ENCODE results near the gene PPP2R5A.

The PPP2R5A gene

DNA sequence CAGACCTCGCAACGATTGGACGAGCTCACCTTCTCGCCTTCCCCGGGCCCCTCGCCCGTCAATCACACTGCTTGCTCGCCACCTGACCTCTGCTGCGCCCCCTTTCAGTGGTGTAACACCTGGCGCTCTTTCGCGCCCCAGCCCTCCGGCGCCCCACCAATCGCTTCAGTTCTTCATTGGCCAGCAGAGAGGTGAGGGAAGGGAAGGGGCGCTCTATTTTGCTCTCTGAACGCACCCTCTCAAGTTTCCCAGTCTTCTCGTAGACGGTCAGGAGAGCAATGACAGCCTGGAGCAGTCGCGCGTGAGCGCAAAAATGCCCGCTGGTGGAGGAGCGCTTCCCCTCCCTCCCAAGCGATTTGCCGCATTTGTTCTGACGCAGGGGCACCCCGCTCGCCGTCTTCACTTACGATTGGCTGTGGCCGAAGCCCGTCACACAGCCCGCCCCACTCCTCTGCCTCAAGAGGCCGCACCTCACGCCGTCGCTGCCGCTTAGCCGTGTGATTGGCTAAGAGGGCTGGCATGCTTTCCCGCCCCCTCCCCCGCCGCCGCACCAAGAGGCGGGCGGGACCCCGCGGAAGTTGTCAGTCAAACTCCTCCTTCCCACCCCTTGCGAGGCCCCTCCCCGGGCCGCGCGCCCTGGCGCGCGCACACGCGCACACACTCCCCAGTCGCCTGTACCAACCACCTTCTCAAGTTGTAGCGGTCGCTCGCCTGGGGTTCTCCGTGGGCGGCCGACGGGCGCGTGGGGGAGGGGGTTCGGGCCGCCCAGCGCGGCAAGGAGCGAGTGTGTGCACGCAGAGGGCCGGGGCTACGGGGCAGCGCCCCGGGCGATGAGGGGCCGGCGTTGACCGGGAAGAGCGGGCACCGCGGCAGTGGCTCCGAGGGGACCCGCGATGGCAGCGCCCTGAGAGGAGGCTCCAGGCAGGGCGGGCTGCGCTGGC lies at the start of gene PPP2R5A:
Gene PPP2R5A, plus strand, starts transcription at position 667 of the 941 bp plus-strand sequence. CDS start 701 bp downstream, outside the sequence.
- DNase-seq = peak; percentile 94

DNA sequence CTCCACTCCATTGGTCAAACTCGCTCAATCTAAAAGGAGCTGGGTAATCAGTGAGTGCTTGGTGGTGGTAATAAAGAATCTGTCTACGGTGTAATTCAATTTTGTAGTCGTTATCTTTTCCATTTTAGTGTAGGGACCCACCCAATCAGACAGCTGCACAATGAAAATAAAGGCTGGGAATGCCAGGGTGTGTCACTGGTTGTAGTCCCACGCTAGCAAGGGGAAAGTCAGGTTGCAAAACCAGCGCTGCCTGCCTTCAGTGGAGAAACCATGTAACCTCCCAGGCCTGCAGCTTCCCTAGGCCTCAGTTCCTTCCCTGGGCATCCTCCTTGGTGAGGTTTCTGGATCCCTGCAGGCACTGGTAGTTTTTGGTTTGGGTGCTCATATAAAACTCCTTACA lies 49.4 kb upstream of the PPP2R5A start:
- no peak for DNase-seq

DNA sequence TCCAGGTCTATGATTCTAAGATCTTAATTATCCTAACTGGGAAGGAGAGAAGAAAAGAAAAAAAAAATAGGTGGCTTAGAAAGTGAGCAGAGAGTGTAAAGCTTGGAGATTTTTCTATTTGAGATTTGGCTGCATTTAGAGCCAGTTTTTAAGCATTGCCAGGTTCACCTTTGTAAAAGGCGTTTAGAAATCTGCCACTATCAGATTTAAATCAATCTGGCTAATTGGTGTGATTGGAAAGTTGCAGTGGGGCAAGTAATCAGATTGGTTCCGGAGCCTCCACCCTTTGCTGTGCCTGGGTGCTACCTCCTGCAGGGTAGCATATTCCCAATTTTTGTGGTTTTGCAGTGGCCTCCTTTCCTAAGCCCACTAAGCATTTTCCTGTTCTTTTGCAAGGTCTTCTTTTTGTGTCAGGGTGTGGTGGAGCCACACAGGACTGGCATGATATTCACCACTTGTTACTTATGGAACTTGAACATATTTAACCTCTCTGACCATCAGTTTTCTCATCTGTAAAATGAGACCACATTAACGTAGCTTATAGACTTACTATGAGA lies 48.5 kb upstream of the PPP2R5A start:
- no peak for DNase-seq

DNA sequence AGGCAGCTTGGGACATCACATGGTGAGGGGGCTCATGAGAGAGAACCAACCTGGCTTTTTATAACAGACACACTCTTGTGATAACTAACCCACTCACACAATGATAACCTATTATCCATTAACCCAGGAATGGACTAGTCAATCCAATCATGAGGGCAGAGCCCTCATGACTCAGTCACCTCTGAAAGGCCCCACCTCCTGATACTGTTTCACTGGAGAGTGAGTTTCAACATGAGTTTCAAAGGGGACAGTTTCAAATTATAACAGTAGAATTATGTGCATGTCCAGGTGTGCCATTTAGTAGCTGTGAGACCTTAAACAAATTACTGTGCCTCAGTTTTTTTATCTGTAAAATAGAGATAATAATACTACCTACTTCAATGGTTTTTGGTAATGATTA lies 47.6 kb upstream of the PPP2R5A start:
- no peak for DNase-seq

DNA sequence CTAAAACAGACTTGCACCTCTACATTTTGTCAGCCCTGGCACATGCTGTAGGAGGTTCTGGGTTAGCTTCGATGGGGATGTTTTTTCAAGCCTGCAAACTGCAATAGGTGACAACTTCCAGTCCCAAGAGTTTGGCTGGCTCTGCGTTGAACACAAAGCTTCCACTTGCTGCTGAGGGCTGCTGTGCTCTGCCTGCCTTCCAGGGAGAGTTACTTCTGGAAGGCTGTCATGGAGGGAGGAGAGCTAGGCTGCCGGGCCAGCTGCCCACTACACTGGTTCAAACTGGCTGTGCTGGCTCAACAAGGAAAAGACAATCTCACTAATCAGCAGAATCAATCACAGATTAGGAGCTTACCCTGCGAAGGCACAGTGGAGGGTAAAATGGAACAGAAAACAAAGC lies 46.7 kb upstream of the PPP2R5A start:
- DNase-seq = no peak

DNA sequence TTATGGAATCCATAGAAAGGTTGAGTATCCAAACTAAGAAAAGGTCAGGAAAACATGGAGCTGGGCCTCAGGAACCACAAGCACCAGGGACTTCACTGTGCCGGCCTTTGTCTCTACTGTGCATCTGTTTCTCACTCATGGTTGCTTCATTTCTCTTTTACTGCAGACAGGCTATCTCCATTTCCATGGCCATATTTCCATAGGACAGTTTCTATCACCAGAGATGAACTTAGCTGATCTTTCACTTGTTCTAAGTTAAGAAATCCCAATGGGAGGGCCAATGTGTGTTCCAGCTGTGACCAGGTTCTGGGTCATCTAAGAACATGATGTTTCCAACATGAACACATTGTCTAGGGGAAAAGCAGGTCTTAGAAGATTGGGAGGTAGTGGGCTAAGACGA lies 43.7 kb upstream of the PPP2R5A start:
- DNase-seq = no peak

DNA sequence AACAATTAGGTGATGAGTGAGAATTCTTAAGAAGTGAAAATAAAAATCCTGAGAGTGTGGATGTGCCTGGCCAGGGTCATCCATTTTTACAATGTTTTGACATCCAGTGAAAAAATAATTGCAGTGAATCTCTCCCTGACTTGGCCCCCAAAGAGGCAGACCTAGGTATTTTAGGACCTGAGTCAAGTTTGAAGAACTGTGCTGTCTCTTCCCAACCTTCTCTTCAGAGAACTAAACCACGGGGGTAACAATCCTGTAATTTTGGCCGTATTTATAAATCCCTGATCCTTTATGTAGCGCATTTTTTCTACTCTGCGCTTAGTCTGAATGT lies 43.3 kb upstream of the PPP2R5A start:
- no peak for DNase-seq

DNA sequence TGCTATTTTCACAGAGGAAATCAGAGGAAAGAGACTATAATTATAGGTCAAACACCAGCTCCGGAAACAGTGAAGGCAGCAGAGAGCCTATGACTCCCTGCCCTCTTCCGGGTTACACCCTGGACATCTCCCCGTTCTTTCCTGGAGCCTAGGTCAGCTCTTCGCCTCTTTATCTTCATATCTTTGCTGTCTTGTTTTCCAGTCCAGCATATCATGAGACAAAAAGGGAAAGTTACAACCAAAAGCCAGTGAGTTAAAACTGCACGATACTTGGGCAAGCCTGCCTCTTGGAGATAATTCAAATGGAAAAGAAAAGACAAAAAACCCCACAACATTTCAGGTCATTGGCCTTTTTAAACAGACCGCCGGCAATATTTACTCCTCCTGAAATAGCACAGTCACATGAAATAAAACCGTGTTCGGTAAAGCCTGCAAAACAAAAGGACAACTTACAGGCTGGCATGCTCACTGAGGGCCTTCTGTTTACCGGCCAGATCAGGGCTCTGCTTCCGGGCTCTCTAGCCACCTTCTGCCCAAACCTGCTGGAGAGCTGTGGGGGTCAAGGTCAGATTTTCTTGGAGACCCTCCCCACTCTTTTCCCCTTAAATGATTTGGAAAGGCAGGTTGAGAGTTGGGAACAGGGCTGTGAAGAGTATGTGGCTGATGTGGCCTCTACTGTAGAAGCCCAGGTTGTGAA lies 42.8 kb upstream of the PPP2R5A start:
- no peak for DNase-seq

DNA sequence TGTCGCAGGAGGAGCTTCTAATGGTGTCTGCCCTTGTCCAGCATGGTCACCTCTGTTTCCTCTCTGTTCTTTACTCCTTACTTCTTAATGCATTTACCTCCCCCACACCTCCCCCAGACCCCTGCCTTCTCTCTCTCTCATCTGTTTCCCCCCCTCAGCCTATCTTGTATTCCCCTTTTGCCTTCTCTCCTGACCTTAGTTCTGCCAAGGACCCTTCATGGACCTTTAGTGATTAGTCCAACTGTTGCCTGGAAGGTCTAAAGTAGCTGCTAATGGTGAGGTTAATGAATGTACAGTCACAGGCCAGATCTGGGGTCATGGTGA lies 42.3 kb upstream of the PPP2R5A start:
- no peak for DNase-seq

DNA sequence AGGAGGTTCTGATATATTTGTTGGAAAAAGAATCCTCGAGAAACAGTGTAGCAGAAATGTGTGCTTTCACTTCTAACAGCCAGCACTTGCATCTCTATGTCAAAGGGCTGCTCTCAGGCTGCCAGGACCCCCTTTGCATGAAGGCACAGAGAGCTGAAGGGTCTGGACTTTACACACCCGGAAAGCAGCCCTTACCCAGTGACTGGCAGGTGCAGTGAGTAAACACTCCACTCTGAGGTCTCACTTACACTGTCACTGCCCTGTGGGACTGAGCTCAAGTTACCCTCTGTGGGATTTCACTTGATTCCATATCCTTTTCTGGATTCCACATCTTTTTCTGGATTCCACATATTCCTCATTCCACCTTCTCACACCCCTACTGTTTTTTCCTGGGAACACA lies 40.8 kb upstream of the PPP2R5A start:
- no peak for DNase-seq

DNA sequence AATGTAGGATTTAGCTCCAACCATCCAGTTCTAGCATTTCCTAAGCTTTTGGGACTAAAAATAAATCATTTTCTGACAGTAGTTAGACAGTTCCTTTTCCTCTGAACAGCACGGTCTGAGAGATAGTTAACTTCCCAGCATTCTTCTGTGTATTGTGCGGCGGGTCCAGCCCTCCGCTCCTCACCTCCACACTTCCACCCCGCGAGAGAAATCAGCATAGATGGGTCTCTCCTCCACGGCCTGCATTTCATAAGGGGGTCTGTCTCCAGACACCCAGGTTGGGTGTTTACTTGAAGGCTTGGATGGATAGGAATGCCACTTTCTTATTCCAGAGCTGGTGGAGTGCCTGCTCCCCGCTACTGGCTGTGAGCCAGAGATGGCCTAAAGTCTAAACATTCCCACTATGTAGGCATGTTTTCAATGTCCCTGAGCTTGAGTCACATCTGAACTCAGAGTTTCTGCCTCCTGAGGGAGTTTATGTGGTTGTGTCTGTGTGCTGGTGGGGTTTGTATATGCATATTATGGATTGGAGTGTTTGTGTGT lies 38.0 kb upstream of the PPP2R5A start:
- no peak for DNase-seq

DNA sequence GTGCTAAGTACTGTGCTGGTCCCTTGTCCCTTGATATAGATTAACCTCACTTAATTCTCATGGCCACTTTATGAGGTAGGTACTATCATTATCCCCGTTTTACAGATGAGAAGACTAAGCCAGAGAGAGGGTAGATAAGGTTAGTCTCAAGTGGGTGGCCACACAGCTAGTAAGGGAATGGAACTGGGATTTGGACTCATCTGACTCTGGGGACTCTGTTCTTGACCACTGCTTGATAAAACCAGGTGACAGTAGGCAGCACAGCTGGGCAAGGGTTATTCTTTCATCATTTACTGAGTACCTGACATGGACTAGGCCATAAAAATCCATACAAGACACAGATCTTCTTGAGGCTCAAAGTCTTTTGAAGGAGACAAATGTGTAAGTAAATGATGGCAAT lies 37.2 kb upstream of the PPP2R5A start:
- no peak for DNase-seq

DNA sequence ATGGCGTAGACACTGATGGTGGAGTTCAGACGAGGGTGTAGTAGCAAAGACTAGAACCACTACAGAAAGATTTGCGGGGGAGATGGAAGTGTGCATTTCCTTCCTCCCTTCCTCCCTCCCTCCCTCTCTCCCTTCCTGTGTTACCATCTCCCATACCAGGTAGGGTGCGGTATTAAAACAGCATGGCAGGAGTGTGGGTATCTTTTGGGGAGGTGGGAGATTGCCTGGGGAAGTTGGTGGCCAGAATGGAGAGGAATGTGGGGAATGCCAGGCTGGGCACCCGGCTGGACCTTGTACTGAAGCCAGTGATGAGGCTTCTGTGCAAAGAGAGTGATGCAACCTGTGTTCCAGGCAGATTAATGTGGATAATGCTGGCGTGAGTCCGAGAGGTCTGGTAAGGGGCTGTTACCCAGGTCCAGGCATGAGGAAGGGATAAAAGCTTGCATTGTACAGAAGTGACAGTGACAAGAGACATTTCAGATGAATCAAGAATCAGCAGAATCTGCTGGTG lies 30.3 kb upstream of the PPP2R5A start:
- DNase-seq = no peak

DNA sequence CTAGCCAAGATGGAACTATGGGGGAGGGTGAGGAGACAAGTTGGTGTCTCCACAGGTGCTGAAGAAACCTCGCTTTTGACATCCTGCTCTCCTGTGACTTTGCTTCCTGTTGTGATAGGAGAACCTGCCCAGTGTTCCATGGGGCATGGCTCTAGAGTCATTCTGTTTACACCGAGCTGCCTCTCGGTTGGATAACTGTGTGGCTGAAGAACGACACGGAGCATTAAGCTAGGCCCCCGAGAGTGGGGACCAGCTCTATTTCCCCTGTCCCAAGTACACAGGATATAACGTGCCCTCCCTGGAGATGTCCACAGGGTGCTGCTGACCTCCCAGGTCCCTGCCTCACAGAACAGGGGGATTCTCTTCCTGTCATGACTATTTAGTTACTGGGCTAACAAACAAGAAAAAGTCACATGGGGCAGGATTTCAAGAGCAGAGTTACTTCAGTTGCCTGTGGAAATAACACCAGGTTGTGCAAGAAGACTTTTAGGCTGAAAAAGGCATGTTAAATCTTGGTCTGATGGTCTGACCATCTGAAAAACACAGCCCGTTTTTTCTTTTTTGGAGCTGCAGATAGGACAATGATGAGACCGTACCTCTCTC lies 29.4 kb upstream of the PPP2R5A start:
- DNase-seq = no peak

DNA sequence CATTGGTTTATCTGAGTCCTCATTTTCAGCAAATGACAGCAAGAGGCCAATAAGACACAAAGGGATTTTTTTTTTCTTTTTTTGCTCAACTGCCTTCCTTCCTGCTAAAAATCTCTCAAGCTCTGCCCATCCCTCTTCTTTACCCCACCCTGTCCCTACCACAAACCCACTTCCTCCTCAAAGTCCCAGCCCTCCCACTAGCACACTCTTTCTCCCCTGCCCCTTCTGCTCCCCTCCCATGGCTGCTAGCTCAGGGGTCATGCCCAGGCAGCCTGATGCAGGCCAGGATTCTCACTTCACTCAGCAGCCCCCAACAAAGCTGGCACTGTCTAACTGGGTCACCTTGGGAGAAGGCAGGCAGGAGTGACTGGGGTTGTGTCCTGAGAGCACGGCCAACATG lies 28.8 kb upstream of the PPP2R5A start:
- DNase-seq = no peak

DNA sequence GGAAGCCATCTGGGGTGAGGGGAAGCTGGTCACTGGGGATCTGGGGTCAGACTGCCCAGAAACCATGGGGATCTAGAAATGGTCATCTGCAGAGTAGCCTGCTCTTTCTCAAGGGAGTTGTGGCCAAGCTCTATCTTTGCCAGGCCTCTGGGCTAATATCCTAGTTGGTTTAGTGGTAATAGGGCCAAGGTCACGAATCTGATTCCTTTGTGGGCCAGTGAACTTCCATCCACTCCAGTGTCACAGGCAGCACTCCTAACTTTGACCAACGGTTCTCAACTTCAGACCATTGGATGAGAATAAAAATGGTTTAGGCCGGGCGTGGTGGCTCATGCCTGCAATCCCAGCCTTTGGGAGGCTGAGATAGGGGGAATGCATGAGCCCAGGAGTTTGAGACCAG lies 28.1 kb upstream of the PPP2R5A start:
- no peak for DNase-seq

DNA sequence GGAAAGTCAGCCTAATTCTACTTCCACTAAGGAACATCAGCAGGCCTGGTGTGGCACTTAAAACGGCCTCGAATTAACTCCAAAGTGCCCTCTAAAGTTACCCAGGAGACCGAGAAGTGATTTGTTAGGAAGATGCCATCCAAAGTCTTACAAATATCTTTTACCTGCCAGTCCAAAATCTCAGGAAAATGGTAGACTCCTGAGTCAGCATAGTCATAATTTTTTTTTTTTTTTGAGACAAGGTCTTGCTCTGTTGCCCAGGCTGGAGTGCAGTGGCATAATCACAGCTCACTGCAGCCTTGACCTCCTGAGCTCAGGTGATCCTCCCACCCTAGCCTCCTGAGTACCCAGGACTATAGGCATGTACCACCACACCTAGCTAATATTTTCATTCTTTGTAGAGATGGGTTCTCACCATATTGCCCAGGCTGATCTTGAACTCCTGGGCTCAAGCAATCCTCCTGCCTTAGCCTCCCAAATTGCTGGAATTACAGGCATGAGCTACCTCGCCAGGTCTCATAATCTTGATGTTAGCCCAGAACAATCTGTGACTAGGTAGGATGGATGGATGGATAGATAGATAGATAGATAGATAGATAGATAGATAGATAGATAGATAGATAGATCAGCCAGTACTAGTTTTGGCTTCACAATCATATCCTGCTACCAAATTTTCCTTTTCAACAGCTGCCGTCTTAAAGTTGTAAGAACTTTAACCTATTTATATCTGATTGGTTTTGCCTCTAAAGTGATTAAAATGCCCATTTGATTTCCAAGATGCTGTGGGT lies 25.3 kb upstream of the PPP2R5A start:
- no peak for DNase-seq

DNA sequence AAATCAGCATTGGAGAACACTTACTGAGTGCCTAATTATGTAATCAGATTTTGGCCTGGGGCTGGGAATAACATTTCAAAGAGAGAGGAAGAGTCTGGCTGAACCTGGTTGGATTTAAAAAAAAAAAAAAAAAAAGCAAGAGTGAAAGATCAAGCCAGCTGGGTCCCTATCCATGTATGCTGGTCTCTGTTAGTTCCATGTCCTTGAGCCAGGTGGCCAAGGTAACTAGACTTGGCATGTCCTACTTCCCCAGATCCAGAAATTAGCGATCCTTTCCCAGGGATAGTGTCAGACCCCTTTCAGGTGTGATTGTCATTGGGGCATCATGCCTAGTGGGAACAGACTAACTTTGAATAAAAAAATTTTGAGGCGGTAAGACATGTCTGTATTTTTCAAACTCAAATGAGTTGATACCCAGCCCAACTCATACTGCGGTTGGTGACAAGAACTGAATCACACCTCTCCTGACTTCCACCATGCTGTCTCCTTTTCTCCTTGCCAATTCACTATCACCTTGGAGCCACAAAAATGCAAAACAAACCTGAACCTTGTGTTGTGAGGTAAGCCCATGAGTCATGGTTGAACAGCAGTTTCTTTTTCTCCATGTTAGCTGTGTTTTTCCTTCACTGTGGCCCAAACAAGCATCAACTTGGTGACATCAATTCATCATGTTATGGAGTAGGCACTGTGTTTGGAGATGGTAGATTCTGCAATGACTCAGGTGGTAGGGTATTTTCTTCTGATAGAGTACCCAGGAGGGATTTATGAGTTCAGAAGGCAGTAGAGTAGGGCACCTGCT lies 24.5 kb upstream of the PPP2R5A start:
- DNase-seq = no peak

DNA sequence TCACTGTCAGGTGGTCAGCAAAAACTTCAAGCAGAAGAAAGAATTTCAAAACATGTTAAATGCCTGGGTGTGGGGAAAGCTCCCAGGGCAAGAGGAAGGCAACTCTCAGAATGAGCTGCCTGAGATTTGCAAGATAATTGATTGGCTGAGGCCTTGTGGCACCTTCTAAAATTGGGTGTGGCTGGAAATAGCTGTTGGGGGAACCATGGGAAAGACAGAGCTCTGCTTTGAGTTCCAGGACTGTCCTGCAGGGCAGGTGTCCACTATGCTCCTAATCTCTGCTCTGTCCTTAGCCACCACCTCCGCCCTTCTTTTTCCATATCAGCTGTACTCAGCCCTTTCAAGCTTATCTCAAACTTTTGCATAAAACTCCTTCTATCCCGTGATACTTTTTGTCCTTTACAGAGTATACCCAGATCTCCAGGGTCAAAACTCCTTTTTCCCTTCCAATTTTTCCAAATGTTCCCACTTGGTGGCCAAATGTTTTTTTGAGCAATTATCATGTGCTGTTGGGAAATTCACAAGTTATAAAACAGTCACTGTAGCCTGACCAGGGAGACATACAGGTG lies 23.8 kb upstream of the PPP2R5A start:
- DNase-seq = no peak

DNA sequence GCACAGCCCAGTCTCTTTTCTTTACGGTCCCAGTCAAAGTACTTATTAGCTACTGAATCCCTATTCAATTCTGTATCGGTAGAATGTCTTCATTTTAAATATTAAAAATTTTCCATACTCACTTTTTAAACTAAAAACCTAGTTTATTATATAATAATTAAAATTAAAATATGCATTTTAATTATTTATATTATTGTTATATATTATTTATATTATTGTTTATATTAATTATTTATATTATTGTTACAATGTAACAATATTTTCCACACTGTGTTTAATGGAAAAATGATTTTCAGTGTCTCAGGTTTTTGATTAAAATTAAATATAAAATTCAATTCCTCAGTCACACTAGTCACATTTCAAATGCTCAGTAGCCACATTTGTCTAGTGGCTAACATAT lies 18.2 kb upstream of the PPP2R5A start:
- DNase-seq = no peak

DNA sequence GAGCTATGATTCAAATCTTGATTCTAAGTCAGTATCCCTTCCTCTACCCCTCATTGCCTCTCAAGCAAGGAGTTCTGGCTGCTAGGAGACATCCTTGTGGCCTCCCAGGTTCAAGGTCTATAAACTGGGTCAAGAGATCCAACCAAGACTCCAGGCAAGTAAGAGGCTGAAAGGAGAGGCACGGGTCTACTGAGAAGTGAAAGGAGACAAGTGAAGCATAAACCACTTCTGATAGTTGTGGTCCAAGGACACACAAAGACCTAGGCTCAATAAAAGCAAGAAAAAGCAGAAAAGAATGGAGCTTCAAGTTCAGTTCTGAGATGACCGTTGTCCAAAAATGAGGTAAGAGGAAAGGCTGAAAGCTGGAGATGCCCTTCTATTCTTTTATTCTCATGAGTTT lies 17.8 kb upstream of the PPP2R5A start:
- no peak for DNase-seq

All from activated T-cell treated with anti-CD3 and anti-CD28 coated beads for 4 hours (primary cell).